GM20000 (cell line): ENCODE data around the gene RAD23B.

Source experiments
- DNase-seq: peaks from one replicate; pipeline ENCODE4 v3.0.0; 2012; ENCODE audit warnings: low spot score
- CTCF ChIP-seq: IDR thresholded peaks from 2 replicates; pipeline ENCODE4 v1.5.1; 2012; ENCODE audit warnings: mild to moderate bottlenecking, control low read depth; ENCODE audit errors: extremely low read depth, missing control alignments

The RAD23B gene

DNA sequence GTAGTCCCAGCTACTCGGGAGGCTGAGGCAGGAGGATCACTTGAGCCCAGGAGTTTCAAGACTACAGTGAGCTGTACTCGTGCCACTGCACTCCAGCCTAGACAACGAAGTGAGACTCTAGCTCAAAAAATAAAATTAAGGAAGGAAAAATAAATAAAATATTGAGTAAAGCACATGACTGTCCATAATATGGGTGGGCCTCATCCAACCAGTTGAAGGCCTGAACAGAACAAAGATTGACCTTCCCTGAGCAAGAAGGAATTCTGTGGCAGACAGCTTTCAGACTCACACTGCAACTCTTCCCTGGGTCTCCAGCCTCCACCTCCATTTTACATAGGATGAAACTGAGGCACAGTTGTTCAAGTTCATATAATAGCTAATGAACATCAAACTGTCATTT lies 72.3 kb downstream of the RAD23B start:
- no peak for DNase-seq
- no peak for TF ChIP-seq CTCF

DNA sequence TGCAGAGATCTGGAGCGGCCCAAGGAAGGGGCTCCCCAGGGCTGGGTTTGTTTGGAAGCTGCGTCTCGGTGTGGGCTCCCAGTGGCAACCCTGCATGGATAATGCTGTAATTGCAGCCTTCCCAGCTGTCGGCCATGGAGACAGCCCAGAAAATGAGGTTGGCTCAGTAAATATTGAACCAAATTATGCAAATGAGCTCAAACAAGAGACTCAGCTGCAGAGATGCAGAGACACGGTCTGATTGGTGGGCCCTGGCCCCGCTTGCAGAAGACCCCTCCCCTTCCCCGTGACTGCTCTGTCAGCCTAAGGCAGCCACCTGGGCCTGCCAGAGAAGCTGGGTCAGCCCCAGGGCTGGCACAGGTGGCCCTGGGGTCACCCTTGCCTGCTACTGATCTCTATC lies 75.9 kb downstream of the RAD23B start:
- no peak for TF ChIP-seq CTCF
- no peak for DNase-seq

DNA sequence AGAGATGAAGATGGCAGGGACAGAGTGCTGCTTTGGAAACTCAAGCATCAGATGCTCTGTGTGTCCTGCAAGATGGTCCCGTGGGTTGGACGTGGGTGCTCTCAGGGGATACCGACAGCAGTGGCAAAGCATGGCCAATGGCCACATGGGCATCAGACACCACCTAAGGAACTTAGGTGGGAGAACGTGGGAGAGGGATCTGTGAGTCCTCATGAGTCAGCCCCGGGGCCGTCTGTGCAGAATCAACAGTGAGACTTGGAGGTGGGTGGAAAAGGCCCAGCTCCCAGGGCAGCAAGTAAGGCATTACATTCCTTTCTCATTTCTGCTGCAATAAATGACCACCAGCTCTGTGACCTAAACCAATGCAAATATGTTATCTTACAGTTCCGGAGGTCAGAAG lies 77.0 kb downstream of the RAD23B start:
- no peak for TF ChIP-seq CTCF

GRCh38 chr9:107361816-107362215 lies 78.7 kb downstream of the RAD23B start:
- TF ChIP-seq CTCF: no peak
- no peak for DNase-seq

More for the DNA sequence above, 77.0 kb downstream of the RAD23B start:
- no peak for DNase-seq

DNA sequence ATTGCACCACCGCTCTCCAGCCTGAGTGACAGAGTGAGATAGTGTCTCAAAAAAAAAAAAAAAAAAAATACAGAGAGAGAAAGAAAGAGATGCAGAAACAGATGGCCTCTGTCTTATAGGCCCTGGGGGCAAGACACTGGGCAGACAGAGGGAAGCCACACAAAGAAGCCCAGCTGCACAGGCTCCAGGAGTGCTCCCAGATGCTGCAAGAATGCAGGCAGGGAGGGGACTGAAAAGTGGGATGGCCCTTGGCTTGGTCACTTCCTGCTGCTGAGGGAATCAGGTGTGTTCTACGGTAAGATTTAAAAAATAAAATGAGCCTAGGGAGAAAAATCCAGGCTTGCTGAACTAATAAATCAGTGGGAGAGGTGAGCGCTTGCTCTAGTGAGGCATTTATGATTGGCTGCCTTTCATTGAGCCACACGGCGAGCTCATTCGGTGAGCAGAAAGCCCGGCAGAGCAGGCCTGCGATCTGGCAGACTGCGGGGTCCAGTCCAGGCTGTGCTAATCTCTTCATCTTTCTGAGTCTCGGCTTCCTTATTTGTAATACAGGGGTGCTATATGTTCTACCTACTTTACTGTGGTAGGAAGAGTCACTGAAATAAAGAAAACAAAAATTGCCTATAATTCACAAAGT lies 80.6 kb downstream of the RAD23B start:
- no peak for DNase-seq
- no peak for TF ChIP-seq CTCF

- TF ChIP-seq CTCF: no peak
These were observed 84.8 kb downstream of the RAD23B start for GRCh38 chr9:107367727-107368502.

DNA sequence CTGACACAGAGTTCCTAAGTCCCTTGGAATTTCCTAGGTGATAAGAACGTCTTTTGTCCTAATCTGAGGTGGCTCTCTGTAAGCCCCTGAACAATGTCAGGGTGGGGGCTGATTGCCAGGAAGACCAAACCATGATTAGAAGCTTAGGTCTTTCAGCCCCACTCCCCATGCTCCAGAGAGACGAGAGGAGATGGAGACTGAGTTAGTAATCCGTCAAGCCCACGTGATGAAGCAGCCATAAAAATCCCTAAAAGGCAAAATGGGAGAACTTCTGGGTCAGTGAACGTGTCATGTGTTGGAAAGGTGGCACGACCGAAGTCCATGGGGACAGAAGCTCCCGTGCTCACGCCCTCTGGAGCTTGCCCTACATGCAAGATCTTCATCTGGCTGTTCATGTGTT lies 85.6 kb downstream of the RAD23B start:
- no peak for TF ChIP-seq CTCF
- no peak for DNase-seq

More at GRCh38 chr9:107367727-107368502, 84.8 kb downstream of the RAD23B start:
- DNase-seq: no peak
